DMS114 treated with DMSO at 0.1 percent for 48 hours (cell line): ENCODE data around the gene ETS1.
"Not testable (repeated sequence)": the region's sequence is repeated elsewhere in the genome, so short reads cannot be mapped to it uniquely, and the experiment has no call there.

Experiments
- DNase-seq: peaks from one replicate; lab custom pipeline; 2025; ENCODE audit not compliant: unreplicated experiment; lab: John Stamatoyannopoulos, UW

Gene ETS1

GRCh38 chr11:128467041-128467440, 120.3 kb downstream of the ETS1 start:
- no peak for DNase-seq

GRCh38 chr11:128465946-128466705, 121.2 kb downstream of the ETS1 start:
- no peak for DNase-seq

GRCh38 chr11:128465531-128465930, 121.8 kb downstream of the ETS1 start:
- no peak for DNase-seq

GRCh38 chr11:128464878-128465450, 122.4 kb downstream of the ETS1 start:
- DNase-seq, result no peak

- DNase-seq, result no peak
These were observed 123.4 kb downstream of the ETS1 start for GRCh38 chr11:128463979-128464378.

GRCh38 chr11:128463371-128463829, 124.0 kb downstream of the ETS1 start:
- DNase-seq, result no peak

GRCh38 chr11:128462922-128463321, 124.4 kb downstream of the ETS1 start:
- DNase-seq, result no peak

GRCh38 chr11:128462189-128462588, 125.2 kb downstream of the ETS1 start:
- no peak for DNase-seq

GRCh38 chr11:128458321-128458720, 129.0 kb downstream of the ETS1 start:
- DNase-seq, result no peak

- no peak for DNase-seq
These were observed 129.5 kb downstream of the ETS1 start for GRCh38 chr11:128457874-128458273.

- no peak for DNase-seq
These were observed 130.6 kb downstream of the ETS1 start for GRCh38 chr11:128456566-128457268.

- no peak for DNase-seq
These were observed 131.6 kb downstream of the ETS1 start for GRCh38 chr11:128455766-128456165.

GRCh38 chr11:128453444-128454336, 133.7 kb downstream of the ETS1 start:
- no peak for DNase-seq

GRCh38 chr11:128451652-128452470, 135.5 kb downstream of the ETS1 start:
- no peak for DNase-seq

GRCh38 chr11:128450882-128451651, 136.3 kb downstream of the ETS1 start:
- no peak for DNase-seq

GRCh38 chr11:128450425-128450824, 136.9 kb downstream of the ETS1 start:
- DNase-seq, result not testable (repeated sequence)

- DNase-seq, result no peak
These were observed 138.2 kb downstream of the ETS1 start for GRCh38 chr11:128448981-128449713.

- no peak for DNase-seq
These were observed 139.0 kb downstream of the ETS1 start for GRCh38 chr11:128448200-128448886.
